ENCODE data around the gene LRRC43. TPM values are rescaled to one million over a fixed set of nuclear protein-coding genes. Genes with fewer than 3 reads are reported as not detected.

The LRRC43 gene
- total and polyA plus RNA-seq, 4 donors: 0.03 to 0.67 (median 0.13) TPM; not detected in 1

GRCh38 chr12:122142857-122143256 lies 40.1 kb upstream of the LRRC43 start:
- Histone ChIP-seq H3K9ac (ENCODE audit: low read depth in 1 of 2, low read length in 2 of 2) (no peak overlapping the region), H3K4me3 (ENCODE audit: low read depth in 1 of 3, low read length in 3 of 3) (no peak overlapping the region), H3K9me3 (ENCODE audit: control insufficient read depth in 4 of 4, low read length in 3 of 4) (no peaks in the 10 kb centered on the region), H3K27me3 (ENCODE audit: control insufficient read depth in 4 of 4, insufficient read depth in 4 of 4, low read length in 3 of 4) (no peaks in the 10 kb centered on the region), H3K4me1 (ENCODE audit: control insufficient read depth in 4 of 4, insufficient read depth in 4 of 4, low read length in 3 of 4) (no peaks in the 10 kb centered on the region), H3K27ac (ENCODE audit: low read depth in 1 of 2, low read length in 2 of 2) (no peak overlapping the region), H3K36me3 (ENCODE audit: control insufficient read depth in 4 of 4, insufficient read depth in 3 of 4, low read depth in 1 of 4, low read length in 3 of 4) (peaks cover 12 to 54% (median 33%) of the 10 kb centered on the region in 4 donors)
- DNase-seq (ENCODE audit: low spot score): no peak
- TF ChIP-seq ZBTB33 (IDR thresholded peaks at IDR 0.05): no peak
- TF ChIP-seq SP1 (IDR thresholded peaks at IDR 0.05): no peak
- no peak for TF ChIP-seq FOXA2 (IDR thresholded peaks at IDR 0.05)
- TF ChIP-seq RAD21 (IDR thresholded peaks at IDR 0.05): no peak
- no peak for TF ChIP-seq REST (IDR thresholded peaks at IDR 0.05)
- no peak for TF ChIP-seq EGR1 (IDR thresholded peaks at IDR 0.05; ENCODE audit: low read depth in 2 of 2)
- TF ChIP-seq TAF1 (conservative IDR thresholded peaks at IDR 0.05): no peak
- no peak for TF ChIP-seq MAX (IDR thresholded peaks at IDR 0.05)
- TF ChIP-seq CTCF (IDR thresholded peaks at IDR 0.05; ENCODE audit: low read depth, low read length, missing input control): no peak
- no peak for TF ChIP-seq NR2F2 (IDR thresholded peaks at IDR 0.05)
- TF ChIP-seq RXRA (IDR thresholded peaks at IDR 0.05): no peak
- no peak for TF ChIP-seq YY1 (IDR thresholded peaks at IDR 0.05)
- TF ChIP-seq HNF4G (IDR thresholded peaks at IDR 0.05): no peak
- TF ChIP-seq FOXA1 (IDR thresholded peaks at IDR 0.05): no peak
- no peak for TF ChIP-seq JUND (IDR thresholded peaks at IDR 0.05)
- WGBS: 79% methylated on average over 6 of the region's 6 CpGs

GRCh38 chr12:122144885-122145284 lies 38.0 kb upstream of the LRRC43 start:
- TF ChIP-seq MAX (IDR thresholded peaks at IDR 0.05) (no peak), GABPA (IDR thresholded peaks at IDR 0.05 in 1 of 2, conservative IDR thresholded peaks at IDR 0.05 in 1 of 2) (no peak), JUND (IDR thresholded peaks at IDR 0.05) (no peak), EGR1 (IDR thresholded peaks at IDR 0.05; ENCODE audit: low read depth in 2 of 2) (no peak), HNF4A (conservative IDR thresholded peaks at IDR 0.05) (no peak), TAF1 (conservative IDR thresholded peaks at IDR 0.05) (no peak), RAD21 (IDR thresholded peaks at IDR 0.05) (no peak), SP1 (IDR thresholded peaks at IDR 0.05) (no peak), ZBTB33 (IDR thresholded peaks at IDR 0.05) (no peak), HNF4G (IDR thresholded peaks at IDR 0.05) (no peak), RXRA (IDR thresholded peaks at IDR 0.05) (no peak)
- Histone ChIP-seq H3K36me3 (ENCODE audit: control insufficient read depth in 4 of 4, insufficient read depth in 3 of 4, low read depth in 1 of 4, low read length in 3 of 4) (peaks cover 12 to 39% (median 23%) of the 10 kb centered on the region in 4 donors), H3K9me3 (ENCODE audit: control insufficient read depth in 4 of 4, low read length in 3 of 4) (no peaks in the 10 kb centered on the region), H3K27me3 (ENCODE audit: control insufficient read depth in 4 of 4, insufficient read depth in 4 of 4, low read length in 3 of 4) (no peaks in the 10 kb centered on the region), H3K4me1 (ENCODE audit: control insufficient read depth in 4 of 4, insufficient read depth in 4 of 4, low read length in 3 of 4) (no peaks in the 10 kb centered on the region), H3K9ac (ENCODE audit: low read depth in 1 of 2, low read length in 2 of 2) (no peak overlapping the region), H3K4me3 (ENCODE audit: low read depth in 1 of 3, low read length in 3 of 3) (no peak overlapping the region), H3K27ac (ENCODE audit: low read depth in 1 of 2, low read length in 2 of 2) (no peak overlapping the region)
- no peak for DNase-seq (ENCODE audit: low spot score)
- 97% methylated on average over 12 of the region's 12 CpGs for WGBS
